GM21447 (cell line): ENCODE results near the gene LCE2A.
"Not testable (repeated sequence)": the region's sequence is repeated elsewhere in the genome, so short reads cannot be mapped to it uniquely, and the experiment has no call there.

ENCODE experiments used
- ATAC-seq: cut with Tn5 transposase; IDR thresholded peaks from one replicate; pipeline ENCODE4 v1.9.1; 2021; ENCODE audit not compliant: unreplicated experiment

The LCE2A gene, protein sequence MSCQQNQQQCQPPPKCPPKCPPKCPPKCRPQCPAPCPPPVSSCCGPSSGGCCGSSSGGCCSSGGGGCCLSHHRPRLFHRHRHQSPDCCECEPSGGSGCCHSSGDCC

DNA sequence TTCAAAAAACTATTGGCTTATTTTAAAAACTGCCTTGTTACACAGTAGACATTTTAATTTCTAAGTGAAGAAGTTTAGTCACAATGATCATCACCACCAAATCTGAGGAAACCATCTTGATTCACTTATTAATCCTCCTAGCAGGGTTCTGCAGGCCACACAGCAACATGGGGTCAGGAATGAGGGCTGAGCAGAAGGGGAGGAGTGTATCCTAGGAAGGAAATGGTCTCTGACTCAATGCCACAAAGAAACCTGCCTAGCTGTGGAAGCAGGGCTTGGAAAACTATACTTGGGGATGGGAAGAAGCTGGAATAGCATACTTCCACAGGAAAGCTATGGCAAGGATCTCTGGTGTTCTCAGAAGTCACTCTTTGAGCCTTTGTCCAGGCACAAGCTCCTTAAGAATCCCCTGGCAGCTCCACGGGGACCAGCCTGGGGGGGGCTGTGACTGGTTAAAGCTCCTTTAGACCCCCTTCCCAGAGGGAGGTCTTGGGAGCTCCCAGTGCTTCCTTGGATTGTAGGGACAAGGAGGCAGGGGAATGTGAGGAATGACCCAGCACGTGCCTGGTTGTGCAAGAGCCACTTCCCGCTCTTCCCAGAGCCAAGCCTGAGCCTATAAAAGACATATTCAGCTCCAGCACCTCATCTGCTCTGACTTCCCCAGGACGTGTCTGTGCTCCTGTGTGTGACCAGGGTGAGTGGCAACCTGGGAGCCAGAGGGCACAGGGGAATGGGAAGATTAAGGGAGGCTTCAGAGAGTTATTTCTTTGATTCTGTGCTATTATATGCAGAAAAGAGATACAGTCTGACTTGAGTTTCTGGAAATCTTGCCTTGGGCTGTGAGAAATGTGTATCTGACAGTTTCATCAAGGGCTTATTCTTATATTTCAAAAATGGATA is at the start of gene LCE2A:
Gene LCE2A (plus strand): TSS at position 645 of the 900 bp plus-strand sequence. CDS start 557 bp downstream, outside the sequence.
- ATAC-seq = no peak

DNA sequence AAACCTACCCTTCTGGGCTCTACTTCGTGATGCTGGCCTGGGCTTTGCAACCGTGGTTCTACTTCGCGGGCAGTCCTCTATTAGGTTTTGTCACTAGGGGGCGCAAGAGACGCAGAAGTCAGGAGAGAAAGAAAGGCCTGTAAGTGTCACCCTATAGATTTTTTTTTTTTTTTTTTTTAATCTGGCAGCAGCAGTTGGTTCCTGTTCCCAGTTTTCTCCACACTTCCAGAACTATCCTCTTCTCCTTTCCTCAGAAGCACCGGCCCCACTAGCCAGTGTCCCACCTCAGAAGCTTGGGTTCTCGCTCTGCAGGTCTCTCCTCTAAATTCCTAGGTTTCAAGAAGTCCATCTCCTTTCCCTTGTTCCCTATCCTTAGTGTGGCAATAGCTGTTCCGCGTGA is 44.0 kb upstream of the LCE2A start:
- no peak for ATAC-seq

DNA sequence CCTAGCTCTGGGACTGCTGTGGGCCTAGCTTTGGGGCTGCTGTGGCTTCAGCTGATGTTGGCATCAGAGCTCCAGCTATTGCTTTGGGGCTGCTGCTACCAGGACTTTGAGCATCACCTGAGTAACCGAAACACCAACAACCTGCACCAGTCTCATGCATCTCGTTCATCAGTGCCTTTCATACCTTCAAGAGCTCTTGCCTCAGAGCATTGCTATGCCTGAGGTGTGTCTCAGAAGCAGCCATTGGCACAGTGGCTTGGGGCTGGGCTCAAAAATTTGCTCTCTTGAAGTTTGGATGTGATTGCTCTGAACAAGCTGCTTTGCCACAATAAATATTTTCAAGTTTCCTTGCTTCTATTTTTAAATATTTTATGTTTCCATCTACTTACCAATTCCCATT is 41.7 kb upstream of the LCE2A start:
- no peak for ATAC-seq

DNA sequence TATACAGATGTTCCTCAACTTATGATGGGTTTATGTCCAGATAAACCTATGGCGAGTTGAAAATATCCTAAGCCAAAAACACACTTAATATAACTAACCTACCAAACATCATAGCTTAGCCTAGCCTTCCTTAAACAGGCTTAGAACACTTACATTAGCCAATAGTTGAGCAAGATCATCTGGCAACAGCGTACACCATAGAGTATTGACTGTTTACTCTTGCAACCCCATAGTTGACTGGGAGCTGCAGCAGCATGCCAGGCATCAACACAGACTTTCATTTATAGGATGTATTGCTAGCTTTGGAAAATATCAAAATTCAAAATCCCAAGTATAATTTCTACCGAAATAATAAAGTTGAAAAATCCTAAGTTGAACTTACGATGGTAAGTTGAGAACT is 40.5 kb upstream of the LCE2A start:
- no peak for ATAC-seq

DNA sequence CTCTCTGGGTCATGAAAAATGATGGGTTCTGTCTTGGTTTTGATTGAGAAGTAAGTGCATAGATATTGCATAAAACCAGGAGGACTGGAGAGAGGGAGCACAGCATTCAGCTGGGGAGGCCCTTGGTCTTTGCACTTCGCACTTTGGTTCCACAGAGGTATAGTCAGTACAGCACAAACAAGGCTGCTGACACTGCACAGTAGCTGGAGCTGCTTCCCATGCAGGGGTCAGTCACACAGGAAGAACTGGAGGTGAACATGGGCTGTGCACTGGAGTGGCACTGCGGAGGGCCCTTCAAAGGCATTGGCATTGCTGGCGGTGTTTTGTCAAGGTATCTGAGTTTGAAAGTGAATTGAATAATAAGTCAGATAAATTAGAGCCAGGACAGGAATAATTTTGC is 39.5 kb upstream of the LCE2A start:
- ATAC-seq = no peak

DNA sequence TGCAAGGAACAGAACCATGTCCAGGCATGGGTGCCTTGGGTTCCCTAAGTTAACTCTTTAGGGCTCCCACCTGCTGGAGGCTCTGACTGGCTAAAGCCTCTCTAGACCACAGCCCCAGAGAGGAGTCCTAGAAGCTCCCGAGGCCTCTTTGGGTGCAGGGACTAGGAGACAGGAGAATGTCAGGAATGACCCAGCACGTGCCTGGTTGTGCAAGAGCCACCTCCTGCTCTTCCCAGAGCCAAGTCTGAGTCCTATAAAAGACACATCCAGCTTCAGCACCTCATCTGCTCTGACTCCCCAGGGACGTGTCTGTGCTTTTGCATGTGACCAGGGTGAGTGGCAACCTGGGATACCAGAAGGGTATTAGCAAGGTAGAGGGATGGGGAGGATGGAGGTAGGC is 35.0 kb upstream of the LCE2A start, which contains the start of gene LCE2D:
Gene LCE2D (plus strand): TSS at position 283 of the 400 bp plus-strand sequence. CDS start 726 bp downstream, outside the sequence.
- no peak for ATAC-seq

DNA sequence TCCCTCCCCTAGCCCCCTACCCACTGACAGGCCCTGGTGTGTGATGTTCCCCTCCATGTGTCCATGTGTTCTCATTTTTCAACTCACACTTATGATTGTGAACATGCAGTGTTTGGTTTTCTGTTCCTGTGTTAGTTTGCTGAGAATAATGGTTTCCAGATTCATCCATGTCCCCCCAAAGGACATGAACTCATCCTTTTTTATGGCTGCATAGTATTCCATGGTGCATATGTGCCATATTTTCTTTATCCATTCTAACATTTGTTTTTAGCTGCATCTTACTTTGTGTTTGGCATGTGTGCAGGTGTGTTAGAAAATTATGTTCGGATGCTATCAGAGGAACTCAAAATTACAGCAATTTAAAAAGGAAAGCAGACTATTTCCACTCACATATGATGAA is 32.0 kb upstream of the LCE2A start:
- not testable (repeated sequence) for ATAC-seq

DNA sequence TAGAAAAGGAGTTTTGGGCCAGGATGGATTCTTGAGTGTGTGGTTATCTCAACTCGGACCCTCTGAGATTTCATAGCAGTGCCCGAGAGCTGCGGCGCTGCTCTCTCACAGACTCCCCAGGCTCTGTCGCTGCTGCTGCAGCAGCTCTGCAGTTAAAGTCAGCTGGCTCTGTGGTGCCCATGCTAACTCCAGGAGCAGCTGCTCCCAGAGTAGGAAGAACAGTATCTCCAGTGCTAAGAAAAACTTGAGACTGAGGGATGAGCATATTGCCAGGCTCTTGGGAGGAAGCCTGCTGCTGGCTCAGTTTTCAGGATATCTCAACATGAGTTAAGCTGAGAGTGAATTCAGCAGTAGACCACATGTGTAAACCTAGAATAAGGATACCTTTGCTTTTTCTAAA is 30.5 kb upstream of the LCE2A start:
- ATAC-seq = no peak

DNA sequence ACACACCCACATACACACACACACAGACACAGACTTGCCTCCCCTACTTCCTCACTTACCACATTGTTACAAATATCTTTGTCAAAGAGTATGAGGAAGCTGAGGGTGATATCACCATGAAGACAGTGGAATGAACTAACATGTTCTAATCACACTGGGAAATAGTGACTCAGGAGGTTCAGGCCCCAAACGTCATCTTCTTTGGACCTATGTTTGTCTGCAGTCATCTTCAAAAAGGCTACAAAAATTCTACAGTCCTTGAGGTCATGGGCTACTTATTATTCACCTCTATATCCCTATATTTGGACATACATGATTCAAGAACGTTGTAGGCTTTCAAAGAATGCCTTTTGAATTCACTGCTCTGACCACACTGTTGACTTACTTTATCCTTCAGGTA is 25.1 kb upstream of the LCE2A start:
- ATAC-seq = no peak

DNA sequence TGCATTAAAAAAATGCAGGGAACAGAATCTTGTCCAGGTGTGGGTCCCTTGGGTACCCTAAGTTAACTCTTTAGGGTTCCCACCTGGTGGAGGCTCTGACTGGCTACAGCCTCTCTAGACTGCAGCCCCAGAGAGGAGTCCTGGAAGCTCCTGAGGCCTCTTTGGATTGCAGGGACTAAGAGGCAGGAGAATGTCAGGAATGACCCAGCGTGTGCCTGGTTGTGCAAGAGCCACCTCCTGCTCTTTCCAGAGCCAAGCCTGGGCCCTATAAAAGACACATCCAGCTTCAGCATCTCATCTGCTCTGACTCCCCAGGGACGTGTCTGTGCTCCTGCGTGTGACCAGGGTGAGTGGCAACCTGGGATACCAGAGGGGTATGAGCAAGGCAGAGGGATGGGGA is 23.2 kb upstream of the LCE2A start, which contains the start of gene LCE2C:
Gene LCE2C (plus strand): TSS at position 297 of the 400 bp plus-strand sequence. CDS start 737 bp downstream, outside the sequence.
- not testable (repeated sequence) for ATAC-seq

DNA sequence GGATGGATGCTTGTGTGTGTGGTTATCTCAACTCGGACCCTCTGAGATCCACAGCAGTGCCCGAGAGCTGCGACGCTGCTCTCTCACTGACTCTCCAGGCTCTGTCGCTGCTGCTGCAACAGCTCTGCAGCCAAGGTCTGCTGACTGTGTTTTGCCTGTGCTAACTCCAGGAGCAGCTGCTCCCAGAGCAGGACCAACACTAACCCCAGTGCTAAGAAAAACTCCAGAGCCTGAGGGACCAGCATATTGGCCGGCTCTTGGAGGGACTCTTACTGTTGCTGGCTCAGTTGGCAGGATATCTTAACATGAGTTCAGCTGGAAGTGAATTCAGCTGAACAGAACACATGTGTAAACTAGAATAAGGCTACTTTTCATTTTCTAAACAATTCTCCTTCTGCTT is 18.7 kb upstream of the LCE2A start:
- ATAC-seq = no peak

DNA sequence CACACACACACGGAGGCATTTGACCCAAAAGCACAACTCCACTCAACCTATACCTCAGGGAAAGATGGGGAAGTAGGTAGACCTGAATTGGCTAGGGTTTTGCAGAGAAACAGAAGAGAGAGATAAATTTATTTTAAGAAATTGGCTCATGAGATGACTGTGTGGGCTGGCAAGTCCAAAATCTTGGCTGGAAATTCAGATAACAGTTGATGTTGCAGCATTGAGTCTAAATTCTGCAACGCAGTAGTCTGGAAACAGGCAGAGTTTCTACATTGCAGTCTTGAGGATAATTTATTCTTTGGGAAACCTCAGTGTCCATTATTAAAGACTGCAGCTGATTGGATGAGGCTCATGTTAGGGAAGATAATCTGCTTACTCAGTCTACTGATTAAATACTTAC is 16.5 kb upstream of the LCE2A start:
- ATAC-seq = no peak

DNA sequence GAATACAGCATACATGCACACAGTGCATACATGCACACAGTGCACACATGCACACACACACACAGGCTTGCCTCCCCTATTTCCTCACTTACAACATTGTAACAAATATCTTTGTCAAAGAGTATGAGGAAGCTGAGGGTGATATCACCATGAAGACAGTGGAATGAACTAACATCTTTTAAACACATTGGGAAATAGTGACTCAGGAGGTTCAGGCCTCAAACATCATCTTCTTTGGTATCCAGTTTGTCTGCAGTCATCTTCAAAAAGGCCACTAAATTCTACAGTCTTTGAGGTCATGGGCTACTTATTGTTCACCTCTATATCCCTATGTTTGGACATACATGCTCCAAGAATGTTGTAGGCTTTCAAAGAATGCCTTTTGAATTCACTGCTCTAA is 14.3 kb upstream of the LCE2A start:
- no peak for ATAC-seq

DNA sequence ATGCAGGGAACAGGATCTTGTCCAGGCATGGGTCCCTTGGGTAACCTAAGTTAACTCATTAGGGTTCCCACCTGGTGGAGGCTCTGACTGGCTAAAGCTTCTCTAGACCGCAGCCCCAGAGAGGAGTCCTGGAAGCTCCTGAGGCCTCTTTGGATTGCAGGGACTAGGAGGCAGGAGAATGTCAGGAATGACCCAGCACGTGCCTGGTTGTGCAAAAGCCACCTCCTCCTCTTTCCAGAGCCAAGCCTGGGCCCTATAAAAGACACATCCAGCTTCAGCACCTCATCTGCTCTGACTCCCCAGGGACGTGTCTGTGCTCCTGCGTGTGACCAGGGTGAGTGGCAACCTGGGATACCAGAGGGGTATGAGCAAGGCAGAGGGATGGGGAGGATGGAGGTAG is 12.3 kb upstream of the LCE2A start, which contains the start of gene LCE2B:
Gene LCE2B (plus strand): TSS at position 301 of the 400 bp plus-strand sequence. CDS start 721 bp downstream, outside the sequence.
- not testable (repeated sequence) for ATAC-seq

DNA sequence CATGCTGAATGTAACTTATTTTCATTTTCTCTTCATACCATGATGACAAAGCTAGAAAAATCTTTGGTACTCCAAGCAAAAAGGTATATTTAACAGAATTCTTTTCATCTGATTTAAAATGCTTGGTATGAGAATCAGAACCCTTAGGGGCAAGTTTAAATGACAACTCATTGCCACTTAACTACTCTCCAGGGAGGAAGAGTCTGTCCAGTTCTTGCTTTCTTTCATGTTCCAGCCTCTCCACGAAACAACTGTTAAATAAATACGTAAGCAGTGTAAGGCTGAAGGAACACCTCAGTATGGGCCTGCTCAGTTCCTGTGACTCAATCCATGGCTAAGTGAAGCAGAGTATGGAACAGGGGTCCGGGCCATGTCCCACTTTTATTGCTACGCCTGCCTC is 1.6 kb downstream of the LCE2A start:
- no peak for ATAC-seq

DNA sequence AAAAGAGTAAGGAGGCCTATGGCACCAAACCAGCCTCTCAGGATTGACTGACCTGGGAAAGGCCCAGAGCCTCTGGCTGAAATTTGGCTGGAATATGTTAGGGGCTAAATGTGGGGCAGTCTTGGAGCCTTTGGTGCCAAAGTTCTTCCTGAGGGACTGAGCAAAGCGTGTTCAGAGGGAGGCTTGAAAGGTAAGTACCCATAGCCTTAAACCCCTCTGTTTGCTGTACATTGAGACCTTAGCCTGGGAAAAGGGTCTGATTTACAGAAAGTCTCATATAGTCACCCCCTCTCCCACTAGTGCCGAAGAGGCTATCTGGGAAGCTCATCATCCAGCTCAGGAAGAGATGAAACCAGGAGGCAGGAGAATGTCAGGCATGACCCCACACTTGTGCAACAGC is 9.7 kb downstream of the LCE2A start, which contains the start of gene LCE4A:
Gene LCE4A (plus strand): TSS at position 301 of the 400 bp plus-strand sequence. CDS start 916 bp downstream, outside the sequence.
- ATAC-seq = no peak

DNA sequence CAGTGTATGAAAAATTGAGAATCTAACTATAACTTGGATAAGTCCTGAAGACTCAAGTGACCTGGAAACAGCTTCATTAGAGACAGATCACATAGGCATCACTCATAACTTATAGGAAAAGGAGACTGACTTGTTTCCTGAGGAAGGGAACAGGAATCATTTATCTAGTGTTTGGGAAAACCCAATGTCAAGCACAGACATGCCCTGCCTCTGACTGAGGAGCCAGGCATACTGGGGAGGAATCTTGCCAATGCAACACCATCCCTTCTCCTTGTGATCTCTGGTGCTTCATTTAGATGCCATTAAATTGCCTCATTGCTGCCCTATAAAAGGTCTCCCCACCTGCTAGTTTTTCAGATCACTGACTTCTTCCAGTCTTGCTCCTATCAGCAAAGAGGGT is 20.1 kb downstream of the LCE2A start:
- no peak for ATAC-seq

DNA sequence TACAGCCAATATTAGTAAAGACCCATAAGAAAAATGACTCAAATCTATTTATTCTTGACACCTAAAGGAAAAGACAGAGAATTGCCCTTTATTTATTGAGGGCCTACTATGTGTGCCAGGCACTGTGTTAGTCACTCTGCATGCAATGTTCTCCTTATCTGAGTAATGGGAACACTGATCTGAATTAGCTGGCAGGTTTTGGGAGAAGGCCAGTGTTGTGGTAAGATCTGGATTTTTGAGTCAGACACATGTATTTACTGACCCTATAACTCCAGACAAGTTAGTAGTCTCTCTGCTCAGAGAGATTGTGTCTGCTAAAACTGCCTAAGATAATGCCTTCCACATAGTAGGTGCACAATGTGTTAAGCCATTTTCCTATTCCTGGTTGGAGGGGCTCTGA is 27.1 kb downstream of the LCE2A start:
- ATAC-seq = no peak

DNA sequence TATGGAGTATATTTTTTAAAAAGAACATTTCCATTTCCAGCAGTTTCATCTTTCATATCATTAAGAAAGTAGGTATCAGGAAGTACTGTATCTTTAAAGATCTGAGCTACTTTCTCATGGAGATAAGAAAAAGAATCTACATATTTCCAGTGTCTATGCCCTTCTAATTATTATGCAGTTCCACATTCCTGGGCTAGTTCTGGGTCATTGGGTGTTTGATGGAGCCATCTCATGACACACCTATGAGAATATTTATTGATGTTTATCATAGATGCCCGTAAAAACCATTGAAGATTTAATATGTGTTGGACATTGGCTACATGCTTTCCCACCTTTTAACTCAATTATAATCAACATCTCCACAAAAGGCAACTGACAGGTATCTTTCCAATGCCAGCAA is 30.8 kb downstream of the LCE2A start:
- ATAC-seq = no peak

DNA sequence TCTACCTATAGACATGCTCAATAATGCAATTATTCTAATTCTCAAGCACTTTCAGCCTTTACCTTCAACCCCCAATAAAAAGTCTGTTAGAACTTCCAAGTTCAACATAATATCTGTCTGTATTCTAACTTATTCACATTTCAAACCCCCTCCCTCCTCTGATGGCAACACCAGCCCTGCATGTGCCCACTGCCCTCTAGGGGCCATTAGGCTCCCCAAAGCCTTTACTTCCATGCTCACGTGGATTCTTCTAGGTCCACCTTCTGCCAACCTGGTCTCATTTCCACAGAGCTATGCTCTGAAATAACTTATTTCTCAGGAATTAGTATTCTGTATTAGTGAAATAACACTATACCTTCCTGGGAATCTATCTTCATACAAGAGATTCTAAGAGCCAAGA is 37.5 kb downstream of the LCE2A start:
- no peak for ATAC-seq

DNA sequence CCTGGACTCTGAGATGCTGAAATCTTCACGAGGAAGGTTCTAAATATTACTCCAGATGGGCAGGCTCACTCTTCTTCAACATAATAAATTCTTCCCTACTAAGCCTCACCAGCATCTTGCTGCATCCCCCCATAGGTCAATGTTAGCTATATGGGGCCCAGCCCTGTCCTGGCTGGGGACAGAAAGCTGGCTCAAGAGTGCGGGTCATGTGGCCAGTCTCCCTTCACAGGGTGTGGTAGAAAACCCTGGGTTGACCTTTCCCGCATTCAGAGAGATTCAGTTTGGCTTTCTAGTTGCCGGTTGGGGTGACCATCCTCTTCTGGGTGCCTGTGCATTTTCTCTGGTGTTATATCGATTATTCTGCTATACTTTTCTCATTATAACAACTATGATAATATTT is 39.9 kb downstream of the LCE2A start:
- no peak for ATAC-seq

DNA sequence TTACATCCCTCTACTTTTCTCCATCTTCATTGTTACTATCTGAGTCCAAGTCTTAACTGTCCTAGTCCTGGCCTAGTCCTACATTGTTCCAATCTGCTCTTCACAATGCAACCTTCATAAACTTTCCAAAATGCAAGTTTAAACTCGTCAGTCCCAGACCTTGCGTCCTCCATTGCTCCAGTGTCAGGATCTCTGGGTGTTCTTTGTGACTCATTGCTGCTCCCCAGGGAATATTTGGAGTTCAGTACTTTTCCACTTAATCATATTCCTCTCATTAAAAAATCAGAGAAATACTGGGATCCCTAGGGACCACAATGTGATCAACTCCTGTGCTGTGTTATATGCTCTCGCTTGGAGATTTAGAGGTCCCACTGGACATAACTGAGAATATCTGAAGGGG is 41.7 kb downstream of the LCE2A start:
- ATAC-seq = no peak
